ENCODE data around the gene WDR88.
"Not testable (repeated sequence)": the region's sequence is repeated elsewhere in the genome, so short reads cannot be mapped to it uniquely, and the experiment has no call there.

WDR88 gene

GRCh38 chr19:33199441-33200265 lies 67.7 kb downstream of the WDR88 start:
- no peak for DNase-seq

GRCh38 chr19:33201473-33201872 lies 69.6 kb downstream of the WDR88 start:
- DNase-seq, result no peak

- DNase-seq, result no peak
These were observed 70.1 kb downstream of the WDR88 start for GRCh38 chr19:33201886-33202545.

GRCh38 chr19:33202546-33203507 lies 70.9 kb downstream of the WDR88 start:
- no peak for DNase-seq

- DNase-seq, result no peak
These were observed 71.6 kb downstream of the WDR88 start for GRCh38 chr19:33203529-33203928.

GRCh38 chr19:33204136-33204973 lies 72.4 kb downstream of the WDR88 start:
- DNase-seq, result no peak

- DNase-seq, result no peak
These were observed 73.2 kb downstream of the WDR88 start for GRCh38 chr19:33205110-33205509.

- no peak for DNase-seq
These were observed 73.8 kb downstream of the WDR88 start for GRCh38 chr19:33205531-33206260.

- DNase-seq, result no peak
These were observed 74.5 kb downstream of the WDR88 start for GRCh38 chr19:33206261-33207039.

- no peak for DNase-seq
These were observed 75.2 kb downstream of the WDR88 start for GRCh38 chr19:33207040-33207620.

- no peak for DNase-seq
These were observed 76.0 kb downstream of the WDR88 start for GRCh38 chr19:33207903-33208302.

GRCh38 chr19:33208371-33208895 lies 76.5 kb downstream of the WDR88 start:
- no peak for DNase-seq

- DNase-seq, result no peak
These were observed 77.3 kb downstream of the WDR88 start for GRCh38 chr19:33208904-33209849.

- not testable (repeated sequence) for DNase-seq
These were observed 77.9 kb downstream of the WDR88 start for GRCh38 chr19:33209850-33210230.

GRCh38 chr19:33210266-33210940 lies 78.5 kb downstream of the WDR88 start:
- no peak for DNase-seq

GRCh38 chr19:33211794-33212435 lies 80.0 kb downstream of the WDR88 start:
- DNase-seq, result no peak

GRCh38 chr19:33212436-33213172 lies 80.7 kb downstream of the WDR88 start:
- no peak for DNase-seq

Measured in eye (tissue), 1 donor.